GM18526 (cell line): ENCODE data around the gene ZNF714.

Experiments used
- POLR2A ChIP-seq: IDR thresholded peaks from 3 replicates; pipeline ENCODE4 v1.6.1; 2011; ENCODE audit not compliant: insufficient read length; ENCODE audit errors: extremely low read depth

The ZNF714 gene

GRCh38 chr19:21082011-21082975 lies at the start of gene ZNF714:
ZNF714 (plus strand) TSS chr19:21082203; CDS start chr19:21098269, 16,066 bp downstream.
- TF ChIP-seq POLR2A = peak; percentile 88

GRCh38 chr19:21045028-21045427 lies 37.0 kb upstream of the ZNF714 start:
- TF ChIP-seq POLR2A = no peak

GRCh38 chr19:21046489-21046888 lies 35.5 kb upstream of the ZNF714 start:
- no peak for TF ChIP-seq POLR2A

- TF ChIP-seq POLR2A = no peak
Observed at GRCh38 chr19:21047716-21048115, 34.3 kb upstream of the ZNF714 start.

- TF ChIP-seq POLR2A = no peak
Observed at GRCh38 chr19:21052902-21053301, 29.1 kb upstream of the ZNF714 start.

GRCh38 chr19:21065336-21065735 lies 16.7 kb upstream of the ZNF714 start:
- TF ChIP-seq POLR2A = no peak

- TF ChIP-seq POLR2A = no peak
Observed at GRCh38 chr19:21084343-21084742, 2.3 kb downstream of the ZNF714 start.

- no peak for TF ChIP-seq POLR2A
Observed at GRCh38 chr19:21087871-21088270, 5.9 kb downstream of the ZNF714 start.

GRCh38 chr19:21092109-21092508 lies 10.1 kb downstream of the ZNF714 start:
- no peak for TF ChIP-seq POLR2A

GRCh38 chr19:21094347-21095025 lies 12.5 kb downstream of the ZNF714 start:
- no peak for TF ChIP-seq POLR2A

- TF ChIP-seq POLR2A = no peak
Observed at GRCh38 chr19:21098291-21098690, 16.3 kb downstream of the ZNF714 start.

GRCh38 chr19:21101521-21102242 lies 19.7 kb downstream of the ZNF714 start:
- TF ChIP-seq POLR2A = no peak

GRCh38 chr19:21109116-21109515 lies 27.1 kb downstream of the ZNF714 start:
- no peak for TF ChIP-seq POLR2A

- TF ChIP-seq POLR2A = no peak
Observed at GRCh38 chr19:21110183-21110582, 28.2 kb downstream of the ZNF714 start.

GRCh38 chr19:21115430-21115829 lies 33.4 kb downstream of the ZNF714 start:
- TF ChIP-seq POLR2A = no peak
